HG02763 (cell line): ENCODE results near the gene UPK1A.
"Not testable (repeated sequence)": the region's sequence is repeated elsewhere in the genome, so short reads cannot be mapped to it uniquely, and the experiment has no call there.

Experiments used
- ATAC-seq: cut with Tn5 transposase; IDR thresholded peaks from one replicate; pipeline ENCODE4 v1.9.1; 2021; ENCODE audit warnings: mild to moderate bottlenecking, moderate library complexity; ENCODE audit not compliant: unreplicated experiment

Gene UPK1A

DNA sequence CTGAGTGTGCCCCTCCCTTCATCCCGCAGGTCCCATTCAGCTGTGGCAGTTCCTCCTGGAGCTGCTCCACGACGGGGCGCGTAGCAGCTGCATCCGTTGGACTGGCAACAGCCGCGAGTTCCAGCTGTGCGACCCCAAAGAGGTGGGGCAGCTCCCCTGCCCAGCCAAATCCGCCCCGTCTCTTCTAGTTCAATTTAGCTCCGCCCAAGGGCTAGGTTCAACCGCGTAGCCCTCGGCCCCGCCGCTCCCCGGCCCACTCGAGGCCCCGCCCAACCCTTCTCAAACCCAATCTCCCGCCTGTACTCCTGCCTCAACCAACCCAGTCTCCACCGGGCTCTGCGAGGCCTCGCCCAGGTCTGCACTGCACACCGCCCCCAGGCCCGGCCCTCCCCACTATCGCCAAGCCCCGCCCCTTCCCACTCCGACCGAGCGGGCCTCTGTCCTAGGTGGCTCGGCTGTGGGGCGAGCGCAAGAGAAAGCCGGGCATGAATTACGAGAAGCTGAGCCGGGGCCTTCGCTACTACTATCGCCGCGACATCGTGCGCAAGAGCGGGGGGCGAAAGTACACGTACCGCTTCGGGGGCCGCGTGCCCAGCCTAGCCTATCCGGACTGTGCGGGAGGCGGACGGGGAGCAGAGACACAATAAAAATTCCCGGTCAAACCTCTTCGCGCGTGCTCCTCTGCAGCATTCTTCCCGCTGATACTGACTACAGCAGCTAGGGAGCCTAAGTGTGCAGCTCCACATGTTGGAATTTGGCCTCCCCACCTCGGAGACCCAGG, 21.9 kb upstream of the UPK1A start:
- ATAC-seq, result peak; percentile 59

DNA sequence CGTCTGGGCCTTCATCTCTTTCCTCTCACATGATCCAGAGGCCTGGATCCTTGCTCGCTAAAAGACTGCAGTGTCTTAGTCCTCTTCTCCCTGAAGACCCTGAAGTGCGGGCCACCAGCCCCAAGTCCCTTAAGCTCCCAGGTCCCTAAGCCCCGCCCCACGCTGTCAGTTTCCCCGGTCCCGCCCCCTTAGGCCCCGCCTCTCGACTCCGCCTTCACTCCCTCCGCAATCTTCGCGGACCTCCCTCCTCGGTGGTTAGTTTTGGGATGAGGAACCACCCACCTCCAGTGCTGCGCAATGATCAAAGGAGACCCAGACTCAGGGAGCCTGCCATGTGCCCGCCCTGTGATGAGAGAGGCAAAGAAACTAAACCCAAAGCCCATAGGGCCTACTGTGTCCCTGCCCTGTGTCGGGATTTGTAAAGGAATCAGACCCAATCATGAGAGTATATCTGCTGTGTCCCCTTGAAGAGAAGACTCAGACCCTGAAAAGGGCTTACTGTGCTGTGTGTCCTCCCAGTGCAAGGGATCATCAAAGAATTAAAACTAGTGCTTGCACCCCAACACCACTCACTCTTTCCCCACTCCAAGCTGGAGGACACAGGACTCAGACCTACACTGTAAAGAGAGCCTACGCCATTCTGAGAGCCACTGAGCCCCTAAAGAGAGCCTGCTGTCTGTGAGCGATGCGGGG, 21.2 kb upstream of the UPK1A start:
- no peak for ATAC-seq

GRCh38 chr19:35645680-35646511, 20.4 kb upstream of the UPK1A start:
- no peak for ATAC-seq

DNA sequence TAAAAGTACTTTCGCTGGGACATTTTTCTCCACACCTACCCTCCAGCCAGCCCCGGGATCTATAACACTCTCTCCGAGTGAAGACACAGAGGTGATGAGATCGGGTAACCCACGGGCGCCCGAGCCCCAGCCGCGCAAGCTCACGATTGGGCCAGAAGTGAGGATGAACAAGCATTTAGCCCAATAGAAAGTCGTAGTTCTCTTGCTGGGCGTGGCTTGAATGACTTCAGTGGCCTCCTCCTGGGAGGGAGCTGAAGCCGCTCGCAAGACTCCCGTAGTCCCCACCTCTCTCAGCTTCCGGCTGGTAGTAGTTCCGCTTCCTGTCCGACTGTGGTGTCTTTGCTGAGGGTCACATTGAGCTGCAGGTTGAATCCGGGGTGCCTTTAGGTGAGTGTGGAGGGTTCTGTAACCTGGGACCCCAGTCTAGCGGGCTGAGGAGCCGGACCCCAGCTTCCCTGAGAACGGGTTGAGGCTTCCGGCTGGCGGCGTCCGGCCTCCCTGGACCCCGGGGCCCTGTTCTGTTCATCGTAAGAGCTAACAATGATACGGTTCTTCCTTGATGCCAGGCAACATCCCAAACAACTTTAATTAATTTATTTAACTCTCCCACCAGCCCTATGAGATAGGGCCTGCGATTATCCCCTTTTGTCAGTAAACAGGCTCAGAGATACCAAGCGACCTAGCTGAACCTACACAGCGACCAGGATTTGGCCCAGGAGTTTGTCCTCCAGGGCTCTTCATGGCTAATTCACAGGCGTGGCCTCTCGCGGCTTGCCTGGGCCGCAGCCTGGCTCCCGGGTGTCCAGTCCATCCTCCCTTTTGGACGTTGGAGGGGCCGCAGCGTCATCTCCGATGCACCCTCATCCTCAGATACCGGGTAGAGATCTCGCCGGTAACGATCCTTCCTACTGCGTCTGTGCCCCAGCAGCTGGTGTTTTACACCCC, 18.0 kb upstream of the UPK1A start, which contains the start of gene COX6B1:
Gene COX6B1, plus strand, starts transcription at position 307 of the 945 bp plus-strand sequence. CDS start 2,921 bp downstream, outside the sequence.
- ATAC-seq, result peak; percentile 52

DNA sequence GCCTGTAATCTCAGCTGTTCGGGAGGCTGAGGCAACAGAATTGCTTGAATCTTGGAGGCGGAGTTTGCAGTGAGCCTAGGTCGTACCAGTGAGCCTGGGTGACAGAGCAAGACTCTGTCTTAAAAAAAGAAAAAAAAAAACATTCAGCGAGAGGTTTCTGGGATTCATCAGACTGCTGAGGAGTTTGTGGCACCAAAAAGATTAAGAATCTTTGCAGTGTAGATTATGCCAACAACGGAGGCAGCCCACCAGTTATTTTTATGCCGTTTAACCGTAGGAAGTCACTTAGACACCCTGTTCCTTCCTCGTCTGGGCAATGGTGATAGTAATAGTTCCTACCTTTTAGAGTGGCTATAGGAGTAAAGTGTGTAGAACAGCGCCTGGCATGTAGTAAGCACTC, 15.7 kb upstream of the UPK1A start:
- no peak for ATAC-seq

DNA sequence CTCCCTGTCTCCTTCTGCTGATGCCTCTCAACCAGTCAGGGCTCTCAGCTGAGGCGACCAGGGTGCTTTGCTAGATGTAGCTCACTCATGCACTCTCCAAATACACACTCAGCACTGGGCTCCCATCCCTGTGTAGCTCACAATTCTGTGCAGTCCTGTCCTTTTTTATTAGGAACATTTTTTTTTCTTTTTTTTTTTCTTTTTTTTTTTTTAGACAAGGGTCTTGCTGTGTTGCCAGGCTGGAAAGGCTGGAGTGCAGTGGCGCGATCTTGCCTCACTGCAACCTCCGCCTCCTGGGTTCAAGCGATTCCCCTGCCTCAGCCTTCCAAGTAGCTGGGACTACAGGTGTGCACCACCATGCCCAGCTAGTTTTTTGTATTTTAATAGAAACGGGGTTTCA, 11.5 kb upstream of the UPK1A start:
- not testable (repeated sequence) for ATAC-seq

DNA sequence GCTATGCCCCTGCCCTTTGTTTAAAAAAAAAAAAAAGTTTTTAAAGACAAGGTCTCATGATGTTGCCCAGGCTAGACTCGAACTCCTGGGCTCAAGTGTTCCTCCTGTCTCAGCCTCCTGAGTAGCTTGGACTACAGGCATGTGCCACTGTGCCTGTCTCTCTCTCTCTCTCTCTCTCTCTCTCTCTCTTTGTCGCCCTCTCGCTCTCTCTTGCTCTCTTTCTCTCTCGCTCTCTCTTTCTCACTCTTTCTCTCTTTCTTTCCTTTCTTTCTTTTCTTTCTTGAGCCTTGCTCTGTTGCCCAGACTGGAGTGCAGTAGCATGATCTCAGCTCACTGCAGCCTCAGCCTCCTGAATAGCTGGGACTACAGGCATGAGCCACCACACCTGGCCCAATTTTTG, 10.7 kb upstream of the UPK1A start:
- no peak for ATAC-seq

- ATAC-seq, result no peak
Observed at GRCh38 chr19:35656700-35657099, 9.6 kb upstream of the UPK1A start.

DNA sequence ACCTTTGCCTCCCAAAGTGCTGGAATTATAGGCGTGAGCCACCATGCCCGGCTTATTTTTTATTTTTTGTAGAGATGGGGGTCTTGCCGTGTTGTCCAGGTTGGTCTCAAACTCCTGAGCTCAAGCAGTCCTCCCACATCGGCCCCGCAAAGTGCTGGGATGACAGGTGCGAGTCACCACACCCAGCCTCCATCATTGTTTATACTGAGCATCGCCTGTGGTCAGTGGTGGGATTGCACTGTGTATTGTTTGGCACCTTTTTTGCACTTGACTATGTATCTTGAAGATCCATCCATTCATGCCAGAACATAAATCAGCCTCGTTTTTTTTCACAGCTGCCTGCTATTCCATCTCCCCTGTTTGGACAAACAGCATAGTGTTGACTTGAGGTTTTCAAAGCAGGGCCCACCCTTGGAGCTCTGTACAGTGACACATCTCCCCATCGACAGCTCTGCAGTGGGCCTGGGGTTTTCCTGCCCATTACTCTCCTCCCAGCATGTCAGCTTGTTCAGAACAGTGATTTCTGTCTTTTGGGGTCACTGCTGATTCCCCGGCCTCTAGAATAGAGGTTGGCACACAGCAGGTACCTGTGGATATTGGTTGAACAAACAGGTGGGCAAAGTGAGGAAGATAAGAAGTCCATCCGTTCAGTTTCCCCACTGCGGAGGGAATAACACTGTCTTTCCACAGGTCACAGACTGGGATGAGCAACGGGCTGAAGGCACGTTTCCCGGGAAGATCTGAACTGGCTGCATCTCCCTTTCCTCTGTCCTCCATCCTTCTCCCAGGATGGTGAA, 8.2 kb upstream of the UPK1A start:
- no peak for ATAC-seq

DNA sequence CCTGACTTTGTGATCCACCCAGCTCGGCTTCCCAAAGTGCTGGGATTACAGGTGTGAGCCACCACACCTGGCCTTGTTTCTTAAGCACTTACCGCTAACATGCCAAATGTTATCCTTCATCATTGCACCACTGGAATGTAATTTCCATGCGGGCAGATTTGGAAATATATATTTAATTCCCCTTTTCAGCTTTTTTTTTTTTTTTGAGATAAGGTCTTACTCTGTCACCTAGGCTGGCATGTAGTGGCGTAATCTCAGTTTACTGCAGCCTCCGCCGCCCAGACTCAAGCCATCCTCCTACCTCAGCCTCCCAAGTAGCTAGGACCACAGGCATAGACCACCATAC, 4.3 kb upstream of the UPK1A start:
- no peak for ATAC-seq

GRCh38 chr19:35663981-35664380, 2.3 kb upstream of the UPK1A start:
- ATAC-seq, result no peak

- no peak for ATAC-seq
Observed at GRCh38 chr19:35665157-35665556, 1.2 kb upstream of the UPK1A start.

DNA sequence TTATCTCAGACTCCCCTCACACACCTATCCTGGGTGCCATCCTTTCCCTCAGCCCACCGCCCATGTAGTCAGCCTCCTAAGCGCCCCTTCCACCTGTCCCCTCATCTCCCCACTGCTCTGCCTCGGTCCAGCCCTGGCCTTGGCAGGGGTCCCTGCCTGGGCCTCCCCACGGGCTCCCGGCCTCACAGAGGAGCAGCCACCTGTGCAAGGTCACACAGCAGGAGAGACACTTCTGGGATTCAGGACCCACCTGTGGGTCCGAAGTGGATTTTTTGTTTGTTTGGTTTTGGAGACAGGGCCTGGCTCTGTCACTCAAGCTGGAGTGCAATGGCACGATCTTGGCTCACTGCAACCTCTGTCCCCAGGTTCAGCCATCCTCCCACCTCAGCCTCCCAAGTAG, 713 bp upstream of the UPK1A start:
- ATAC-seq, result no peak

DNA sequence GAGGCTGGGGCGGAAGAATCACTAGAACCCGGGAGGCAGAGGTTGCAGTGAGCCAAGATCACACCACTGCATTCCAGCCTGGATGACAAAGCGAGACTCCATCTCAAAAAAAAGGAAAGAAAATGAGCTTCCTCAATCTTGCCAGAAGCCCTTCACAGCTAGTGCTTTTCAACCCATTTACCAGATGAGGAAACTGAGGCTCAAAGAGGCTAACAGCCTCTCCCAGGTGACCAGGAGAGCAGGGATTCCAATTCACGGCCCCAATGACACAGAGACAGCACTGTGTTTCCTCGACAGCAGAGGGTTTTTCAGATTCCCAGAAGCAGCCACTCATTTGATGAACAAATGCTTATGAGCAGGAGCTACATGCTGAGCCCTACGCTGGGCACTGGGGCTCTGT, 3.2 kb downstream of the UPK1A start:
- no peak for ATAC-seq

DNA sequence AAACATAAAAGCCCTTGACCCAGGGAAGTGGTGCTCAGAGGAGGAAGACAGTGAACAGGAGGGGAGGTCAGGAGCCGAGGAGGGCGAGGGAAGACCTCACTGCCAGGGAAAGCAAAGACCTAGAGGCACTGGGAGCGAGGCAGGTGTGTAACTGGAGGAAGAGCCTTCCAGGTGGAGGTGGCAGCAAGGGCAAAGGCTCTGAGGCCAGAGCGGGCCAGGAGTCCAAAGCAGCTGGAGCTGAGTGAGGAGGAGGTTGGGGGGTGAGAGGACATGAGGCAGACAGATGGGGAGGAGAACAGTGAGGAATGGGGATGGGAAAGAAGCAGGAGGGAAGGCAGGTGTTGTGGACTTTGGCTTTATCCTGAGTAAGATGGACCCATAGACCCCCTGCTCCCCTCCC, 3.7 kb downstream of the UPK1A start:
- ATAC-seq, result no peak

- no peak for ATAC-seq
Observed at GRCh38 chr19:35670686-35671085, 4.4 kb downstream of the UPK1A start.

- ATAC-seq, result no peak
Observed at GRCh38 chr19:35671818-35672217, 5.5 kb downstream of the UPK1A start.

GRCh38 chr19:35673121-35673804, 6.9 kb downstream of the UPK1A start:
- no peak for ATAC-seq

DNA sequence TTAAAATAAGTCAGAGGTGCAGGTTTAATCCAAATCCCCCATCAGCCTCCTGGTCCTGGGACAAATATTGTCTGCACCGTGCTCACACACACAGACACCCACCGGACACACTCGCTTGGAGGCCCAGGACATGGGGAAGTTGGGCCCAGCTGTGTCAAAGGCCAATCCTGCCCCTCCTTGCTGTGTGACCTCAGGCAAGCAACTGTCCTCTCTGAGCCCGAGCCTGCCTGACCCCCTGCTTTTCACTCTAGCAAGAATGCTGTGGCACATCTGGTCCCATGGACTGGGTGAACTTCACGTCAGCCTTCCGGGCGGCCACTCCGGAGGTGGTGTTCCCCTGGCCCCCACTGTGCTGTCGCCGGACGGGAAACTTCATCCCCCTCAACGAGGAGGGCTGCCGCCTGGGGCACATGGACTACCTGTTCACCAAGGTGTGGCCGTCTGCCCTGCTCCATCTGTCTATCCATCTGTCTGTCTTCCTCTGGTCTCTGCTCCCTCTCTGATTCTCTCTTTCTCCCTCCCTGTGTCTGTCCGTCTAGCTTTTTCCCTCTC, 9.3 kb downstream of the UPK1A start:
- ATAC-seq, result no peak
